ENCODE data around the gene SLC25A1.

SLC25A1 gene

GRCh38 chr22:19195796-19196731 is 17.5 kb upstream of the SLC25A1 start:
- Histone ChIP-seq H3K36me3 (ENCODE audit: control insufficient read depth, insufficient read depth, low read length) (peaks cover 52% of the 10 kb centered on the region), H3K27me3 (ENCODE audit: control insufficient read depth, insufficient read depth, low read length) (no peaks in the 10 kb centered on the region), H3K4me3 (ENCODE audit: low read depth, low read length) (no peak overlapping the region), H3K27ac (ENCODE audit: low read depth, low read length) (no peak overlapping the region), H3K9ac (ENCODE audit: low read depth, low read length) (no peak overlapping the region), H3K4me1 (ENCODE audit: control insufficient read depth, insufficient read depth, low read length) (no peaks in the 10 kb centered on the region), H3K9me3 (ENCODE audit: control insufficient read depth, insufficient read depth, low read length) (no peaks in the 10 kb centered on the region)

GRCh38 chr22:19194766-19195536 is 16.4 kb upstream of the SLC25A1 start:
- Histone ChIP-seq H3K36me3 (ENCODE audit: control insufficient read depth, insufficient read depth, low read length) (peaks cover 45% of the 10 kb centered on the region), H3K4me3 (ENCODE audit: low read depth, low read length) (no peak overlapping the region), H3K9me3 (ENCODE audit: control insufficient read depth, insufficient read depth, low read length) (no peaks in the 10 kb centered on the region), H3K9ac (ENCODE audit: low read depth, low read length) (no peak overlapping the region), H3K27ac (ENCODE audit: low read depth, low read length) (no peak overlapping the region), H3K27me3 (ENCODE audit: control insufficient read depth, insufficient read depth, low read length) (no peaks in the 10 kb centered on the region), H3K4me1 (ENCODE audit: control insufficient read depth, insufficient read depth, low read length) (no peaks in the 10 kb centered on the region)

GRCh38 chr22:19193879-19194278 is 15.3 kb upstream of the SLC25A1 start:
- Histone ChIP-seq H3K4me1 (ENCODE audit: control insufficient read depth, insufficient read depth, low read length) (no peaks in the 10 kb centered on the region), H3K9me3 (ENCODE audit: control insufficient read depth, insufficient read depth, low read length) (no peaks in the 10 kb centered on the region), H3K27me3 (ENCODE audit: control insufficient read depth, insufficient read depth, low read length) (no peaks in the 10 kb centered on the region), H3K36me3 (ENCODE audit: control insufficient read depth, insufficient read depth, low read length) (peaks cover 38% of the 10 kb centered on the region), H3K9ac (ENCODE audit: low read depth, low read length) (no peak overlapping the region), H3K27ac (ENCODE audit: low read depth, low read length) (no peak overlapping the region), H3K4me3 (ENCODE audit: low read depth, low read length) (no peak overlapping the region)

- H3K4me3 ChIP-seq (ENCODE audit: low read depth, low read length): no peak overlapping the region
- H3K9ac ChIP-seq (ENCODE audit: low read depth, low read length): no peak overlapping the region
- peaks cover 11% of the 10 kb centered on the region; the same call in 1 of the 2 replicates for H3K36me3 ChIP-seq (ENCODE audit: control insufficient read depth, insufficient read depth, low read length)
- H3K27me3 ChIP-seq (ENCODE audit: control insufficient read depth, insufficient read depth, low read length): no peaks in the 10 kb centered on the region
- no peak overlapping the region for H3K27ac ChIP-seq (ENCODE audit: low read depth, low read length)
- H3K4me1 ChIP-seq (ENCODE audit: control insufficient read depth, insufficient read depth, low read length): no peaks in the 10 kb centered on the region
- no peaks in the 10 kb centered on the region for H3K9me3 ChIP-seq (ENCODE audit: control insufficient read depth, insufficient read depth, low read length)
Observed at GRCh38 chr22:19187716-19188563, 9.4 kb upstream of the SLC25A1 start.

- Histone ChIP-seq H3K36me3 (ENCODE audit: control insufficient read depth, insufficient read depth, low read length) (peaks cover 9% of the 10 kb centered on the region; the same call in 1 of the 2 replicates), H3K4me3 (ENCODE audit: low read depth, low read length) (no peak overlapping the region), H3K9me3 (ENCODE audit: control insufficient read depth, insufficient read depth, low read length) (no peaks in the 10 kb centered on the region), H3K9ac (ENCODE audit: low read depth, low read length) (no peak overlapping the region), H3K4me1 (ENCODE audit: control insufficient read depth, insufficient read depth, low read length) (no peaks in the 10 kb centered on the region; the same call in 1 of the 2 replicates), H3K27ac (ENCODE audit: low read depth, low read length) (no peak overlapping the region), H3K27me3 (ENCODE audit: control insufficient read depth, insufficient read depth, low read length) (no peaks in the 10 kb centered on the region)
Observed at GRCh38 chr22:19184276-19184997, 5.9 kb upstream of the SLC25A1 start.

- Histone ChIP-seq H3K4me1 (ENCODE audit: control insufficient read depth, insufficient read depth, low read length) (no peaks in the 10 kb centered on the region; the same call in 1 of the 2 replicates), H3K27ac (ENCODE audit: low read depth, low read length) (no peak overlapping the region), H3K4me3 (ENCODE audit: low read depth, low read length) (no peak overlapping the region), H3K9me3 (ENCODE audit: control insufficient read depth, insufficient read depth, low read length) (no peaks in the 10 kb centered on the region), H3K9ac (ENCODE audit: low read depth, low read length) (no peak overlapping the region), H3K27me3 (ENCODE audit: control insufficient read depth, insufficient read depth, low read length) (no peaks in the 10 kb centered on the region), H3K36me3 (ENCODE audit: control insufficient read depth, insufficient read depth, low read length) (peaks cover 8% of the 10 kb centered on the region; the same call in 1 of the 2 replicates)
Observed at GRCh38 chr22:19183216-19183615, 4.7 kb upstream of the SLC25A1 start.

GRCh38 chr22:19182472-19183157 is 4.1 kb upstream of the SLC25A1 start:
- no peaks in the 10 kb centered on the region for H3K27me3 ChIP-seq (ENCODE audit: control insufficient read depth, insufficient read depth, low read length)
- H3K9me3 ChIP-seq (ENCODE audit: control insufficient read depth, insufficient read depth, low read length): no peaks in the 10 kb centered on the region
- peaks cover 2% of the 10 kb centered on the region for H3K36me3 ChIP-seq (ENCODE audit: control insufficient read depth, insufficient read depth, low read length)
- no peak overlapping the region for H3K4me3 ChIP-seq (ENCODE audit: low read depth, low read length)
- H3K4me1 ChIP-seq (ENCODE audit: control insufficient read depth, insufficient read depth, low read length): no peaks in the 10 kb centered on the region; the same call in 1 of the 2 replicates
- H3K9ac ChIP-seq (ENCODE audit: low read depth, low read length): no peak overlapping the region
- H3K27ac ChIP-seq (ENCODE audit: low read depth, low read length): no peak overlapping the region

GRCh38 chr22:19181786-19182471 is 3.4 kb upstream of the SLC25A1 start:
- no peak overlapping the region for H3K9ac ChIP-seq (ENCODE audit: low read depth, low read length)
- no peak overlapping the region for H3K4me3 ChIP-seq (ENCODE audit: low read depth, low read length)
- peaks cover 5% of the 10 kb centered on the region for H3K36me3 ChIP-seq (ENCODE audit: control insufficient read depth, insufficient read depth, low read length)
- no peaks in the 10 kb centered on the region for H3K27me3 ChIP-seq (ENCODE audit: control insufficient read depth, insufficient read depth, low read length)
- no peak overlapping the region for H3K27ac ChIP-seq (ENCODE audit: low read depth, low read length)
- H3K4me1 ChIP-seq (ENCODE audit: control insufficient read depth, insufficient read depth, low read length): peaks cover under 1% of the 10 kb centered on the region
- H3K9me3 ChIP-seq (ENCODE audit: control insufficient read depth, insufficient read depth, low read length): no peaks in the 10 kb centered on the region

GRCh38 chr22:19180740-19181410 is 2.3 kb upstream of the SLC25A1 start:
- Histone ChIP-seq H3K4me1 (ENCODE audit: control insufficient read depth, insufficient read depth, low read length) (peaks cover 6% of the 10 kb centered on the region), H3K9me3 (ENCODE audit: control insufficient read depth, insufficient read depth, low read length) (no peaks in the 10 kb centered on the region), H3K9ac (ENCODE audit: low read depth, low read length) (no peak overlapping the region), H3K27me3 (ENCODE audit: control insufficient read depth, insufficient read depth, low read length) (no peaks in the 10 kb centered on the region), H3K4me3 (ENCODE audit: low read depth, low read length) (no peak overlapping the region), H3K36me3 (ENCODE audit: control insufficient read depth, insufficient read depth, low read length) (peaks cover 14% of the 10 kb centered on the region), H3K27ac (ENCODE audit: low read depth, low read length) (no peak overlapping the region)

All from HUES48 (cell line).